Adrenal gland (tissue), 12 donors: ENCODE data around the gene PLA1A. TPM values are rescaled to one million over a fixed set of nuclear protein-coding genes. Genes with fewer than 3 reads are reported as not detected.
"Not testable (repeated sequence)": the region's sequence is repeated elsewhere in the genome, so short reads cannot be mapped to it uniquely, and the experiment has no call there.

Experiments used
- DNase-seq, 7 donors: peaks; one replicate each; pipeline ENCODE4 v3.0.0-alpha.2; 2019 to 2020
- H3K27ac ChIP-seq, 5 donors: fragments of 200-600 bp; sonication (generic) in 4 of 5; 1 replicate in 3 of 5; 2 replicates in 2 of 5; pipeline versions ENCODE4 v1.5.1 to v1.8.0; 2016 to 2020; ENCODE audit warnings: mild to moderate bottlenecking in 1 of 5
- H3K27me3 ChIP-seq: fragments of 200-600 bp; 2 replicates; pipeline ENCODE4 v1.8.0; 2021
- H3K36me3 ChIP-seq, 2 donors: fragments of 200-600 bp; replicated peaks in 1 of 2; 1 replicate in 1 of 2; 2 replicates in 1 of 2; pipeline versions ENCODE4 v1.5.1 to v1.8.0; 2018 to 2022
- H3K4me1 ChIP-seq, 2 donors: fragments of 200-600 bp; replicated peaks in 1 of 2; 1 replicate in 1 of 2; 2 replicates in 1 of 2; pipeline versions ENCODE4 v1.5.1 to v1.8.0; 2018 to 2021
- H3K4me3 ChIP-seq, 4 donors: fragments of 200-600 bp; sonication (generic) in 3 of 4; one replicate each; pipeline ENCODE4 v1.5.1; 2016 to 2018
- H3K9me3 ChIP-seq, 3 donors: fragments of 200-600 bp; sonication (generic) in 1 of 3; replicated peaks in 1 of 3; 1 replicate in 2 of 3; 2 replicates in 1 of 3; pipeline versions ENCODE4 v1.5.1 to v1.8.0; 2016 to 2021
- CTCF ChIP-seq, 6 experiments: fragments of 450-650 bp in 4 of 6; fragments of 200-600 bp in 2 of 6; sonication (generic) in 1 of 6; IDR thresholded peaks; 1 replicate in 5 of 6; 2 replicates in 1 of 6; pipeline versions ENCODE4 v1.5.1 to v1.8.0; 2016 to 2021; ENCODE audit warnings: antibody characterized with exemption in 6 of 6, mild to moderate bottlenecking in 2 of 6, moderate library complexity in 1 of 6
- POLR2A ChIP-seq, 2 donors: fragments of 450-650 bp; IDR thresholded peaks; one replicate each; pipeline ENCODE4 v1.6.1; 2017; ENCODE audit warnings: antibody characterized with exemption in 2 of 2, mild to moderate bottlenecking in 2 of 2, moderate library complexity in 1 of 2
- WGBS, 4 donors: extraction: QIAGEN DNeasy Blood & Tissue Kit in 2 of 4; methylation state at CpG; one replicate each; pipeline versions ENCODE4 v1.1.5 to v1.1.7; 2013 to 2017; 5-methylcytosine and 5-hydroxymethylcytosine counted together
- intact Hi-C, 2 donors: fragments of 100-400 bp; cut with DNase I; formaldehyde crosslinking; loops; one replicate each; pipeline versions ENCODE4 v1.14.1 to v1.15.0; 2022 to 2023
- polyA plus RNA-seq, 3 donors: library from polyadenylated mRNA; stranded (reverse); fragments of 200-250 nt in 2 of 3; fragments of 350-450 nt in 1 of 3; fragmentation: Illumina TruSeq in 1 of 3; extraction: RNeasy Lipid Tissue Mini Kit (QIAGEN cat#74804) in 1 of 3; gene quantifications; one replicate each; pipeline ENCODE4 v1.2.3, GENCODE V29; 2013 to 2014
- total RNA-seq, 9 donors: library from RNA; depleted of rRNA in 4 of 9; stranded (reverse); fragments of >200 nt in 4 of 9; fragments of 120-200 nt in 1 of 9; fragmentation: NEBNext Ultra II Directional in 1 of 9; extraction: Animal tissue kit (Norgen Biotek cat#: 25700) in 1 of 9; gene quantifications; one replicate each; pipeline versions ENCODE4 v1.1.0 to v1.2.4, GENCODE V29; 2013 to 2023
- donor health status: healthy with polysubstance abuse.
- donor health status: Bipolar disorder and iron deficiency.
- donor health status: DM: yes; HTN: yes; CAD: no.
- donor health status: DM: no; HTN: no; CAD: no.
- donor health status: DM: no; HTN: no; CAD: no.
- donor health status: DM: yes; HTN: yes; CAD: no.

Gene PLA1A
- total and polyA plus RNA-seq, 12 donors = 0.17 to 2.0 (median 0.72) TPM

GRCh38 chr3:119562307-119562961 lies 35.3 kb upstream of the PLA1A start:
- intact Hi-C loops = no loop called here
- Histone ChIP-seq H3K4me1 (no peaks in the 10 kb centered on the region), H3K4me3 (no peak overlapping the region), H3K36me3 (no peaks in the 10 kb centered on the region), H3K27me3 (no peaks in the 10 kb centered on the region), H3K27ac (no peak overlapping the region), H3K9me3 (no peaks in the 10 kb centered on the region)
- peak in 3 of 7 donors; percentile 18 to 43 (median 23) for DNase-seq
- 54 to 68% (median 62%) methylated on average over 6 of the region's 6 CpGs for WGBS, 4 donors
- TF ChIP-seq CTCF (IDR thresholded peaks at IDR 0.05) = no peak
- TF ChIP-seq POLR2A (IDR thresholded peaks at IDR 0.05) = no peak

GRCh38 chr3:119563334-119563733 lies 34.4 kb upstream of the PLA1A start:
- DNase-seq, H3K27me3 ChIP-seq, H3K4me1 ChIP-seq, intact Hi-C loops, H3K4me3 ChIP-seq, H3K27ac ChIP-seq, H3K9me3 ChIP-seq, H3K36me3 ChIP-seq: not testable (repeated sequence)
- 82 to 93% (median 89%) methylated on average over 2 of the region's 2 CpGs for WGBS, 4 donors

- no peak for DNase-seq
- intact Hi-C loops = no loop called here
- no peaks in the 10 kb centered on the region for H3K36me3 ChIP-seq
- no peaks in the 10 kb centered on the region for H3K9me3 ChIP-seq
- H3K4me3 ChIP-seq = no peak overlapping the region
- no peaks in the 10 kb centered on the region for H3K4me1 ChIP-seq
- no peaks in the 10 kb centered on the region for H3K27me3 ChIP-seq
- TF ChIP-seq CTCF (IDR thresholded peaks at IDR 0.05) = no peak
- TF ChIP-seq POLR2A (IDR thresholded peaks at IDR 0.05) = no peak
- peak overlapping the region in 1 of 5 donors; percentile 74 for H3K27ac ChIP-seq
- WGBS, 4 donors = 63 to 93% (median 88%) methylated on average over 4 of the region's 4 CpGs
Measured at GRCh38 chr3:119569156-119569555, 28.5 kb upstream of the PLA1A start.

DNA sequence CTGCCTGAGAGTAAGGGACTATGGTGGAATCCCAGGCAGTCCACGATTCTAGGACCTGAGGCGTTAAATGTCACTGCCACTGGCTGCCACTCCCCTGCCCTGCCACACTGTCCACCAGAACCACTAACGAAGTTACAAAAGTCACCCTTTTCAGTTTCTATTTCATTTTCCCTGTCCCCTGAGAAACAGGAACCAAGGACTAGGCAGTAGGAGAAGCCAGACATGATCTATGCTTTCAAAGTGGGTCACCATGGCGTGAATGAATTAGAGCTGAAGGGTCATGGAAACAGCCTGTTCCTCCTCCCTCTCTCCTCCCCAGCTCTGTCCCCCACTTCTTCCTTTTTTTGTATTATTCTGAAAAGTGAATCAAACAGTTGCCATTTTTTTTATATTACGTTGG lies 27.5 kb upstream of the PLA1A start:
- Histone ChIP-seq H3K27ac (peak overlapping the region in 3 of 5 donors; percentile 13 to 74 (median 66)), H3K36me3 (no peaks in the 10 kb centered on the region), H3K27me3 (no peaks in the 10 kb centered on the region), H3K4me3 (no peak overlapping the region), H3K4me1 (no peaks in the 10 kb centered on the region), H3K9me3 (no peaks in the 10 kb centered on the region)
- intact Hi-C loops = no loop called here
- peak in 2 of 7 donors; percentile 24 to 27 for DNase-seq
- WGBS, 4 donors = 61 to 67% (median 64%) methylated on average over 5 of the region's 5 CpGs
- no peak for TF ChIP-seq CTCF (IDR thresholded peaks at IDR 0.05)
- TF ChIP-seq POLR2A (IDR thresholded peaks at IDR 0.05) = no peak

DNA sequence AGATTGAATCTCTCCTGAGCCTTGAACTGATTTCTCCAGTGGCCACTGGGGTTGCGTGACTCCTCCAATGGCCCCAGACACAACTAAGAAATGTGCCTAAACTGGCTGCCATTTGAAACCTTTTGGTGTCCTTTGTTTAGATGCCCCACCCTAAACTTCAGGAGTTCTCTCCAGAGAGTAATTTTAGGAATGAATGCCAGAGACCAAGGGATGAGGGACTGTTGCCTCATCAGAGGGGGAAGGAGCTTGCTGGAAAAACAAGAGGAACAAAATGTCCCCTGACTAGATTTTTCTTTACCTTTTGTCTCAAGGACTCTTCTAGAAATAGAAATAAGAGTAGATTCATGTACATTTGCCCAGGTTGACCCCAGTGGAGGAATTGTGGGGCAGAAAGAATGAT lies 26.5 kb upstream of the PLA1A start:
- TF ChIP-seq CTCF (IDR thresholded peaks at IDR 0.05) (no peak), POLR2A (IDR thresholded peaks at IDR 0.05) (no peak)
- WGBS, 4 donors = 84 to 97% (median 93%) methylated on average over 1 of the region's 1 CpG
- no peaks in the 10 kb centered on the region for H3K36me3 ChIP-seq
- no peak overlapping the region for H3K4me3 ChIP-seq
- H3K27me3 ChIP-seq = no peaks in the 10 kb centered on the region
- no peaks in the 10 kb centered on the region for H3K4me1 ChIP-seq
- H3K27ac ChIP-seq = peak overlapping the region in 3 of 5 donors; percentile 37 to 74 (median 66)
- no peak for DNase-seq
- no peaks in the 10 kb centered on the region for H3K9me3 ChIP-seq
- intact Hi-C loops = no loop called here
